ENCODE measurements around the gene MYO1D.

DNA sequence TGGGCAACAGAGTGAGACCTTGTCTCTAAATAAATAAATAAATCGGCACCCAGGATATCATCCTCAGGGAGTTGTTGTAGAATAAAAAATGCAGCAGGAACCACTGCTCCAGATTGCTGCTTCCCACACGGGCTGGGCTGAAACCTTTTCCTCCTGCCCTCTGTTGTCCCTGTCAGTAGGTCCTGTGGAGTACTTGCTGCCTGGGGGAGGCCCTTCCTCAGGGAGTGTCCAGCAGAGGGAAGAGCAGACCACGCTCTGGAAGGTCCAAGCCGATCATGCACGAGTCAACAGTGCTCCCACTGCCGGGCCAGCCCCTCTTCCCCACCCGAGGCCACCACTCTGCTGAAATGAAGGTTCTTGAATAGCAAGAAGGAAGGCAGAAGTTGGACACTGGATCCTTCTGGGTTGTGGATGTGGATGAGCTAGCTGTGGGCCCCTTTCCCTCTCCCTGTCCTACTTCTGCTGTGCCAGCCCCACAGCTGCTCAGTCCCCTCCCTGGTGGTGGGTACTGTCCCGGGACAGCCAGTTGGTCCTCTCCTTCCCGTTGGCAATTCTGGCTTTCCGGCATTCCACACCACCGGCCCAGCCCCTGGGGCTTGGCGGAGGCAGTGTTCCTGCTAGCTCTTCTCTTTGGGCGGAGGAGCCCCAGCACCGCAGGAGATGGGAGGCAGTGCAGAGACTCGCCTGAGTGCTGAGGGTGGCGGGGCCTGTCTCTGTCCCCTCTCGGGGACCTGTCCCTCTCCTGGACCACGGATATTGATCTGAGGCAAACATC lies 379.3 kb downstream of the MYO1D start:
- TF ChIP-seq, protein P1, sequence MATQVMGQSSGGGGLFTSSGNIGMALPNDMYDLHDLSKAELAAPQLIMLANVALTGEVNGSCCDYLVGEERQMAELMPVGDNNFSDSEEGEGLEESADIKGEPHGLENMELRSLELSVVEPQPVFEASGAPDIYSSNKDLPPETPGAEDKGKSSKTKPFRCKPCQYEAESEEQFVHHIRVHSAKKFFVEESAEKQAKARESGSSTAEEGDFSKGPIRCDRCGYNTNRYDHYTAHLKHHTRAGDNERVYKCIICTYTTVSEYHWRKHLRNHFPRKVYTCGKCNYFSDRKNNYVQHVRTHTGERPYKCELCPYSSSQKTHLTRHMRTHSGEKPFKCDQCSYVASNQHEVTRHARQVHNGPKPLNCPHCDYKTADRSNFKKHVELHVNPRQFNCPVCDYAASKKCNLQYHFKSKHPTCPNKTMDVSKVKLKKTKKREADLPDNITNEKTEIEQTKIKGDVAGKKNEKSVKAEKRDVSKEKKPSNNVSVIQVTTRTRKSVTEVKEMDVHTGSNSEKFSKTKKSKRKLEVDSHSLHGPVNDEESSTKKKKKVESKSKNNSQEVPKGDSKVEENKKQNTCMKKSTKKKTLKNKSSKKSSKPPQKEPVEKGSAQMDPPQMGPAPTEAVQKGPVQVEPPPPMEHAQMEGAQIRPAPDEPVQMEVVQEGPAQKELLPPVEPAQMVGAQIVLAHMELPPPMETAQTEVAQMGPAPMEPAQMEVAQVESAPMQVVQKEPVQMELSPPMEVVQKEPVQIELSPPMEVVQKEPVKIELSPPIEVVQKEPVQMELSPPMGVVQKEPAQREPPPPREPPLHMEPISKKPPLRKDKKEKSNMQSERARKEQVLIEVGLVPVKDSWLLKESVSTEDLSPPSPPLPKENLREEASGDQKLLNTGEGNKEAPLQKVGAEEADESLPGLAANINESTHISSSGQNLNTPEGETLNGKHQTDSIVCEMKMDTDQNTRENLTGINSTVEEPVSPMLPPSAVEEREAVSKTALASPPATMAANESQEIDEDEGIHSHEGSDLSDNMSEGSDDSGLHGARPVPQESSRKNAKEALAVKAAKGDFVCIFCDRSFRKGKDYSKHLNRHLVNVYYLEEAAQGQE (IDR thresholded peaks at IDR 0.05), result no peak
- TF ChIP-seq GABPA (IDR thresholded peaks at IDR 0.05 in 1 of 2, conservative IDR thresholded peaks at IDR 0.05 in 1 of 2), result no peak
- TF ChIP-seq, protein P2, sequence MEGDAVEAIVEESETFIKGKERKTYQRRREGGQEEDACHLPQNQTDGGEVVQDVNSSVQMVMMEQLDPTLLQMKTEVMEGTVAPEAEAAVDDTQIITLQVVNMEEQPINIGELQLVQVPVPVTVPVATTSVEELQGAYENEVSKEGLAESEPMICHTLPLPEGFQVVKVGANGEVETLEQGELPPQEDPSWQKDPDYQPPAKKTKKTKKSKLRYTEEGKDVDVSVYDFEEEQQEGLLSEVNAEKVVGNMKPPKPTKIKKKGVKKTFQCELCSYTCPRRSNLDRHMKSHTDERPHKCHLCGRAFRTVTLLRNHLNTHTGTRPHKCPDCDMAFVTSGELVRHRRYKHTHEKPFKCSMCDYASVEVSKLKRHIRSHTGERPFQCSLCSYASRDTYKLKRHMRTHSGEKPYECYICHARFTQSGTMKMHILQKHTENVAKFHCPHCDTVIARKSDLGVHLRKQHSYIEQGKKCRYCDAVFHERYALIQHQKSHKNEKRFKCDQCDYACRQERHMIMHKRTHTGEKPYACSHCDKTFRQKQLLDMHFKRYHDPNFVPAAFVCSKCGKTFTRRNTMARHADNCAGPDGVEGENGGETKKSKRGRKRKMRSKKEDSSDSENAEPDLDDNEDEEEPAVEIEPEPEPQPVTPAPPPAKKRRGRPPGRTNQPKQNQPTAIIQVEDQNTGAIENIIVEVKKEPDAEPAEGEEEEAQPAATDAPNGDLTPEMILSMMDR (IDR thresholded peaks at IDR 0.05; ENCODE audit: low read depth, low read length, missing input control), result no peak
- TF ChIP-seq RAD21 (IDR thresholded peaks at IDR 0.05), result no peak
- no peak for TF ChIP-seq HNF4A (conservative IDR thresholded peaks at IDR 0.05)
- no peak for TF ChIP-seq FOXA1 (IDR thresholded peaks at IDR 0.05)
- TF ChIP-seq HNF4G (IDR thresholded peaks at IDR 0.05), result no peak
- TF ChIP-seq, protein P3, sequence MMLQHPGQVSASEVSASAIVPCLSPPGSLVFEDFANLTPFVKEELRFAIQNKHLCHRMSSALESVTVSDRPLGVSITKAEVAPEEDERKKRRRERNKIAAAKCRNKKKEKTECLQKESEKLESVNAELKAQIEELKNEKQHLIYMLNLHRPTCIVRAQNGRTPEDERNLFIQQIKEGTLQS (IDR thresholded peaks at IDR 0.05), result no peak
- TF ChIP-seq, protein P4, sequence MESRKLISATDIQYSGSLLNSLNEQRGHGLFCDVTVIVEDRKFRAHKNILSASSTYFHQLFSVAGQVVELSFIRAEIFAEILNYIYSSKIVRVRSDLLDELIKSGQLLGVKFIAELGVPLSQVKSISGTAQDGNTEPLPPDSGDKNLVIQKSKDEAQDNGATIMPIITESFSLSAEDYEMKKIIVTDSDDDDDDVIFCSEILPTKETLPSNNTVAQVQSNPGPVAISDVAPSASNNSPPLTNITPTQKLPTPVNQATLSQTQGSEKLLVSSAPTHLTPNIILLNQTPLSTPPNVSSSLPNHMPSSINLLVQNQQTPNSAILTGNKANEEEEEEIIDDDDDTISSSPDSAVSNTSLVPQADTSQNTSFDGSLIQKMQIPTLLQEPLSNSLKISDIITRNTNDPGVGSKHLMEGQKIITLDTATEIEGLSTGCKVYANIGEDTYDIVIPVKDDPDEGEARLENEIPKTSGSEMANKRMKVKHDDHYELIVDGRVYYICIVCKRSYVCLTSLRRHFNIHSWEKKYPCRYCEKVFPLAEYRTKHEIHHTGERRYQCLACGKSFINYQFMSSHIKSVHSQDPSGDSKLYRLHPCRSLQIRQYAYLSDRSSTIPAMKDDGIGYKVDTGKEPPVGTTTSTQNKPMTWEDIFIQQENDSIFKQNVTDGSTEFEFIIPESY (IDR thresholded peaks at IDR 0.05), result no peak
- no peak for TF ChIP-seq JUND (IDR thresholded peaks at IDR 0.05)
- TF ChIP-seq YY1 (IDR thresholded peaks at IDR 0.05), result no peak
- TF ChIP-seq EGR1 (IDR thresholded peaks at IDR 0.05; ENCODE audit: low read depth in 2 of 2), result no peak

All from liver (tissue), 3 donors.